ENCODE data around the gene HSDL2.
A peak's percentile ranks its signal among the peaks of the same experiment; 100 is the strongest.
"Not testable (repeated sequence)": the region's sequence is repeated elsewhere in the genome, so short reads cannot be mapped to it uniquely, and the experiment has no call there.

Gene HSDL2

DNA sequence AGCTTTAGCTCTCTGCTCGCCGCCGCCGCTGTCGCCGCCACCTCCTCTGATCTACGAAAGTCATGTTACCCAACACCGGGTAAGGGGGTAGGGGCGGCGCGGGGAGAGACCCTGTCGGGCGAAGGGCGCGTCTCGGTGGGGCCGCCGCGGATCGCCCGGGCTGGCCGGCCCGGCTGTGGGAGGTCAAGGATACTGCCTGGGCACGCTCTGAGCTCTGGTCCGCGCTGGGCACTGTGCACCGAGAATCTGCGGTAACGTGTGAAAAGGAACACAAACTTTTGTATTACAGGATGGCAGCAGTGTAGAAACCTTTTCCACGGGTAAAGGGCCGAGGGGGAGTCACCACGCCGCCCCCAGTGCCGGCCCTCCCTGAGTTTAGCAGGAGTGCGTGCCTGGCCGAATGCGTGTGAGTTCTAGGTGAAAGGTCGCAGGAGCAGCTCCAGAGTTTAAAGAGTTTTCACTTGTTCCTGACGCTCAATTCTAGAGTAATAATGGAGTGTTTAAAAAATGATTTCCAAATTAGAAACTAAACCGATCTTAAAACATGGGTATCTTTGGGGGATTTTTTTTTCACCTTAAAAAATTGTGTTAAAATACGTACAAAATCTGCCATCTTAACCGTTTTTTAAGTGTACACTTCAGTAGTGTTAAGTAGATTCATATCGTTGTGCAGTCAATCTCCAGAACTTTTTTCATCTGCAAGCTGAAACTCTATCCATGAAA is at the start of gene HSDL2:
Gene HSDL2 (plus strand): TSS at position 7 of the 723 bp plus-strand sequence. CDS start 56 bp downstream, at position 63.
- DNase-seq = no peak

- no peak for DNase-seq
These were observed 48.3 kb upstream of the HSDL2 start for GRCh38 chr9:112331674-112331952.

GRCh38 chr9:112332214-112332613 is 47.7 kb upstream of the HSDL2 start:
- no peak for DNase-seq

- no peak for DNase-seq
These were observed 47.3 kb upstream of the HSDL2 start for GRCh38 chr9:112332674-112332976.

GRCh38 chr9:112332977-112333638 is 46.8 kb upstream of the HSDL2 start, which contains the start of gene PTBP3:
Gene PTBP3, minus strand, starts transcription at chr9:112333619. Its CDS starts 35,754 bp downstream, at chr9:112297865.
- DNase-seq = peak; percentile 43

DNA sequence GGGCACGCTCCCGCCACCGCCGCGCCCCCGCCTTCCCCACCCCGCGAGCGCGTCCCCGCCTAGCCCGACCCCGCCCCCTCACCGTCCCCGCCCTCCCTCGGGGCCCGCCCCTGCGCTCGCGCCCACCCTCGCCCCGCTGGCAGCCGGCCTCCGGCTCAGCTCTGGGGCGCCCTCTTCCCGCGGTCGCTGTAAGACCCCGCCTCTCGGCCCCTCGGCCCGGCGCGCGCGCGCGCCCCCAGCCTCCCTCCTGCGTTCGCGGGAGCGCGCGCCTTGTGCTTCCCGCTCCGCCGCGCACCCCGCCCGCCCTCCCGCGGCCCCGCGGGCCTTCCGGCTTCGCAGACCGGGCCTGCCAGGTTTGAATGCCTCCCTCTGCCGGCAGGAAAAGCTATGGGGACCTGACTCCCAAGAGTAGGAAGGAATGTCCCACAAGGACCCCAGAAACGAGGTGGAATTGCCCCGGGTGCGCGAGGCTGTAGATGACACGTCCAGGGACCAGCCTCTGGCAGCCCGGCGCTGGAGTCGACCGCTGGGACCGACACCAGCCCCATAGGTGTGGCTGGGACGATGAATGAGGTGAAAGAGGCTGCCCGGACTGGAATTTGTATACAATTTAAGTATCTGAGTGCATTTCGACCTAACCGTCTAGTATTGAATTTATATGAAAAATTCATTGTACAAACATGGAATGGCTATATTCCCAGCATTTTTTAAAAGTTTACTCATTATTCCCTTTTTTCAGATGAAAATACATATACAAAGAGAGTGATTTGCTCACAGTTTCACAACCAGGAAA is 46.1 kb upstream of the HSDL2 start:
- peak; percentile 83 for DNase-seq

- DNase-seq = no peak
These were observed 45.5 kb upstream of the HSDL2 start for GRCh38 chr9:112334432-112334841.

DNA sequence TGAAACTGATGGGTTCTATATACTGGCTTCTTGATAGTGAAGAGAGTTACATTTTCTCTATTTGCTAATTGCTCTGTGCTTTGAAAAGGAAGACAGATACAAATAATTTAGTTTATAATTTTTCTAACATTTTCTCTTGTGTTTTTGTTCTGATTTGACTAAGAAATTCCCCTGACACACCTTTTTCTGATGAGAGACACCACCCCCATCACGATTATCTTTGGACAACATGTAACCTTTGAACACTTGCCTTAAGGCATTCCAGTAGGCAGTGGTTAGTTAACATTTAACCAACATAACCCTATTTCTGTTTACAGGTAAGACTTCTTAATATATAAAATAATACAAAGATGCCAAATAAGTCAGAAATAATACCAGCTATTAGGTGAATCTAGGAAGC is 42.4 kb upstream of the HSDL2 start:
- DNase-seq = no peak

- no peak for DNase-seq
These were observed 41.3 kb upstream of the HSDL2 start for GRCh38 chr9:112338561-112338960.

GRCh38 chr9:112339886-112340285 is 40.0 kb upstream of the HSDL2 start:
- DNase-seq = no peak

- DNase-seq = no peak
These were observed 38.2 kb upstream of the HSDL2 start for GRCh38 chr9:112341730-112342129.

- DNase-seq = no peak
These were observed 31.5 kb upstream of the HSDL2 start for GRCh38 chr9:112348257-112349007.

DNA sequence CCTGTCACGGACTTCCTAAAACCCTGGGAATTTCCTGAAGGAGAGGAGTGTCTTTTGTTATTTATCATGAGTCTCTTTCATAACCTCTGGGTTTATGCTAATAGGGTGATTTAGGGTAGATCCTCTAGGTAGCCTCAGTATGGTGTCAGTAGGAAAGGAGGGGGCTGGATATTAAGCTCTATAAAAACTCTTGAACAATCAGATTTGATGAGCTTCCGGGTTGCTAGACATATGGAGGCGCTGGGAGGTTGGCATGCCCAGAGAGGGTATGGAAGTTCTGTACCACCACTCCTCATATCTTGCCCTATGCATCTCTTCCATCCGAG is 30.9 kb upstream of the HSDL2 start:
- DNase-seq = no peak

GRCh38 chr9:112351184-112351583 is 28.7 kb upstream of the HSDL2 start:
- no peak for DNase-seq

- DNase-seq = no peak
These were observed 27.7 kb upstream of the HSDL2 start for GRCh38 chr9:112352209-112352608.

DNA sequence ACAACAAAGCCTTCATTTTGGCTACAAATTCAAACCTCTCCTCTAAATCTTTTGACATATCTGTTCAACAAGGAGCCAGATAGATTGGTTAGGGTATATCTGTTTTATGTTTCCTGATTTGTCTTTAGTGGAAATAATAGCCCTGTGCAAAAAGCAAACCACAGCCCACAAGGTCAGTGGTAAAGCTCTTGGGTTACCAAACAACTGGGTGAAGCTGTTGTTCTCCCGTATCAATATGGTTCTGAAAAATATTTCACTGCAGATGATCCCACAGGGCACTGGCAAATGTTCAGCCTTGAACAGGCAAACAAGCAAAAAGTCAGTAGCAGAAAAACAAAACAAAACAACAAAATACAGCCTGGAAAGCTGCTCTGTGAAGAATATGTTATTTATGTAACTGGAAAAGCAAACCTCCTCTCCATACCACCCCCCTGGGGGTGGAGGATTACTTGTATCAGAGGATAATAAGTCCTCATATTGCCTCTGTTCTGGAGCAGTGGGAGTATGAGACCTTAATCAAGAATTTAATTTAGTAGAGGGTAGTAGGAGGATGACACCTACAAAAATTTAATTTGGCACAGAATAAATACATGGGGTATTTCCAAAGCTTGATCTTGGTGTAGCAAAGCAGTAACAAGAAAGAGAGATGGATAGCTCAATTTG is 25.7 kb upstream of the HSDL2 start:
- no peak for DNase-seq

- DNase-seq = no peak
These were observed 24.4 kb upstream of the HSDL2 start for GRCh38 chr9:112355427-112355897.

- no peak for DNase-seq
These were observed 19.7 kb upstream of the HSDL2 start for GRCh38 chr9:112360047-112360804.

- DNase-seq = no peak
These were observed 18.3 kb upstream of the HSDL2 start for GRCh38 chr9:112361601-112362000.

GRCh38 chr9:112364761-112365160 is 15.1 kb upstream of the HSDL2 start:
- no peak for DNase-seq

DNA sequence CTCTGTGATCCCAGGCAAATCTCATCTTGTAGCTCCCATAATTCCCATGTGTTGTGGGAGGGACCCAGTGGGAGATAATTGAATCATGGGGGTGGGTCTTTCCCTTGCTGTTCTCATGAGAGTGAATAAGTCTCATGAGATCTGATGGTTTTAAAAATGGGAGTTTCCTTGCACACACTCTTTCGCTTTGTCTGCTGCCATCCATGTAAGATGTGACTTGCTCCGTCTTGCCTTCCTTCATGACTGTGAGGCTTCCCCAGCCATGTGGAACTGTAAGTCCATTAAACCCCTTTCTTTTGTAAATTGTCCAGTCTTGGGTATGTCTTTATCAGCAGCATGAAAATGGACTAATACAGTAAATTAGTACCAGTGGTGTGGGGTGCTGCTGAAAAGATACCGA is 14.7 kb upstream of the HSDL2 start:
- not testable (repeated sequence) for DNase-seq

DNA sequence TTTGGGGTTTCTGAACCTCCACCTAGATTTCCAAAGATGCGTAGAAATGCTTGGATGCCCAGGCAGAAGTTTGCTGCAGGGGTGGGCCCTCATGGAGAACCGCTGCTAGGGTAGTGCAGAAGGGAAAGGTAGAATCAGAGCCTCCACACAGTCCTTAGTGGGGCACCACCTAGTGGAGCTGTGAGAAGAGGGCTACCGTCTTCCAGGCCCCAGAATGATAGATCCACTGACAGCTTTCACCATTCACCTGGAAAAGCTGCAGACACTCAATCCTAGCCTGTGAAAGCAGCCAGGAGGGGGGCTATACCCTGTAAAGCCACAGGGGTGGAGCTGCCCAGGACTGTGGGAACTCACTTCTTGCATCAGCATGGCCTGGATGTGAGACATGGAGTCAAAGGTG is 13.3 kb upstream of the HSDL2 start:
- DNase-seq = no peak
